ENCODE data around the gene KAT2B.

KAT2B gene

GRCh38 chr3:20039765-20040547 is at the start of gene KAT2B:
TSS of gene KAT2B (plus strand) at chr3:20040446. CDS start at chr3:20040478, 32 bp downstream.
- no peaks in the 10 kb centered on the region for H3K27me3 ChIP-seq (ENCODE audit: low read depth, low read length)
- H3K4me3 ChIP-seq (ENCODE audit: low read length) = peak within 1 kb of the TSS; percentile 80
- H3K4me1 ChIP-seq (ENCODE audit: low read length) = peaks cover 30% of the 10 kb centered on the region
- H3K4me2 ChIP-seq (ENCODE audit: low read length) = peak within 1 kb of the TSS; percentile 88
- peak within 1 kb of the TSS; percentile 84 for H3K9ac ChIP-seq (ENCODE audit: low read length)
- peak within 1 kb of the TSS; percentile 89 for H2AFZ ChIP-seq (ENCODE audit: low read depth, low read length)
- H3K9me3 ChIP-seq (ENCODE audit: insufficient read depth, low read length) = no peaks in the 10 kb centered on the region
- peak within 1 kb of the TSS; percentile 76 for H3K27ac ChIP-seq (ENCODE audit: low read length)
- TF ChIP-seq EZH2phosphoT487 (IDR thresholded peaks at IDR 0.05; ENCODE audit: low read depth) (no peak), CTCF (IDR thresholded peaks at IDR 0.05; ENCODE audit: low read depth, low read length) (peak; percentile 66)
- peaks cover 15% of the 10 kb centered on the region for H3K79me2 ChIP-seq (ENCODE audit: low read length)
- no peaks in the 10 kb centered on the region for H3K36me3 ChIP-seq (replicated peaks; ENCODE audit: low read depth, low read length)
- peaks cover 9% of the 10 kb centered on the region; the same call in 1 of the 2 replicates for H4K20me1 ChIP-seq (ENCODE audit: insufficient read depth, low read length)

GRCh38 chr3:19994796-19995195 is 45.5 kb upstream of the KAT2B start:
- no peaks in the 10 kb centered on the region for H3K4me1 ChIP-seq (ENCODE audit: low read length)

GRCh38 chr3:19997502-19997901 is 42.7 kb upstream of the KAT2B start:
- Histone ChIP-seq H3K4me1 (ENCODE audit: low read length) (no peaks in the 10 kb centered on the region), H3K4me3 (ENCODE audit: low read length) (no peak overlapping the region), H3K9me3 (ENCODE audit: insufficient read depth, low read length) (no peaks in the 10 kb centered on the region), H3K27ac (ENCODE audit: low read length) (no peak overlapping the region), H3K79me2 (ENCODE audit: low read length) (no peaks in the 10 kb centered on the region), H3K4me2 (ENCODE audit: low read length) (no peak overlapping the region), H3K36me3 (replicated peaks; ENCODE audit: low read depth, low read length) (no peaks in the 10 kb centered on the region), H4K20me1 (ENCODE audit: insufficient read depth, low read length) (no peaks in the 10 kb centered on the region), H3K27me3 (ENCODE audit: low read depth, low read length) (no peaks in the 10 kb centered on the region), H2AFZ (ENCODE audit: low read depth, low read length) (no peak overlapping the region), H3K9ac (ENCODE audit: low read length) (no peak overlapping the region)
- TF ChIP-seq EZH2phosphoT487 (IDR thresholded peaks at IDR 0.05; ENCODE audit: low read depth) (no peak), CTCF (IDR thresholded peaks at IDR 0.05; ENCODE audit: low read depth, low read length) (no peak)

More at GRCh38 chr3:19994796-19995195, 45.5 kb upstream of the KAT2B start:
- Histone ChIP-seq H3K79me2 (ENCODE audit: low read length) (no peaks in the 10 kb centered on the region), H3K4me2 (ENCODE audit: low read length) (no peak overlapping the region), H3K9me3 (ENCODE audit: insufficient read depth, low read length) (no peaks in the 10 kb centered on the region), H3K4me3 (ENCODE audit: low read length) (no peak overlapping the region), H3K27me3 (ENCODE audit: low read depth, low read length) (no peaks in the 10 kb centered on the region), H3K36me3 (replicated peaks; ENCODE audit: low read depth, low read length) (no peaks in the 10 kb centered on the region), H4K20me1 (ENCODE audit: insufficient read depth, low read length) (no peaks in the 10 kb centered on the region), H3K27ac (ENCODE audit: low read length) (no peak overlapping the region), H3K9ac (ENCODE audit: low read length) (no peak overlapping the region), H2AFZ (ENCODE audit: low read depth, low read length) (no peak overlapping the region)
- no peak for TF ChIP-seq EZH2phosphoT487 (IDR thresholded peaks at IDR 0.05; ENCODE audit: low read depth)
- TF ChIP-seq CTCF (IDR thresholded peaks at IDR 0.05; ENCODE audit: low read depth, low read length) = no peak

GRCh38 chr3:20001932-20002331 is 38.3 kb upstream of the KAT2B start:
- Histone ChIP-seq H3K36me3 (replicated peaks; ENCODE audit: low read depth, low read length) (no peaks in the 10 kb centered on the region), H3K9ac (ENCODE audit: low read length) (no peak overlapping the region), H3K4me2 (ENCODE audit: low read length) (no peak overlapping the region), H4K20me1 (ENCODE audit: insufficient read depth, low read length) (no peaks in the 10 kb centered on the region), H3K4me1 (ENCODE audit: low read length) (no peaks in the 10 kb centered on the region), H3K4me3 (ENCODE audit: low read length) (no peak overlapping the region), H3K79me2 (ENCODE audit: low read length) (no peaks in the 10 kb centered on the region), H3K27me3 (ENCODE audit: low read depth, low read length) (no peaks in the 10 kb centered on the region), H2AFZ (ENCODE audit: low read depth, low read length) (no peak overlapping the region), H3K27ac (ENCODE audit: low read length) (no peak overlapping the region), H3K9me3 (ENCODE audit: insufficient read depth, low read length) (no peaks in the 10 kb centered on the region)
- TF ChIP-seq EZH2phosphoT487 (IDR thresholded peaks at IDR 0.05; ENCODE audit: low read depth) = no peak
- no peak for TF ChIP-seq CTCF (IDR thresholded peaks at IDR 0.05; ENCODE audit: low read depth, low read length)
